HG02970 (cell line): Measurements from ENCODE around the gene TBX10.
"Not testable (repeated sequence)": the region's sequence is repeated elsewhere in the genome, so short reads cannot be mapped to it uniquely, and the experiment has no call there.

Source experiments
- ATAC-seq: cut with Tn5 transposase; IDR thresholded peaks from one replicate; pipeline ENCODE4 v1.9.1; 2021; ENCODE audit warnings: mild to moderate bottlenecking, moderate library complexity, moderate number of reproducible peaks; ENCODE audit not compliant: unreplicated experiment, low FRiP score

Gene TBX10

DNA sequence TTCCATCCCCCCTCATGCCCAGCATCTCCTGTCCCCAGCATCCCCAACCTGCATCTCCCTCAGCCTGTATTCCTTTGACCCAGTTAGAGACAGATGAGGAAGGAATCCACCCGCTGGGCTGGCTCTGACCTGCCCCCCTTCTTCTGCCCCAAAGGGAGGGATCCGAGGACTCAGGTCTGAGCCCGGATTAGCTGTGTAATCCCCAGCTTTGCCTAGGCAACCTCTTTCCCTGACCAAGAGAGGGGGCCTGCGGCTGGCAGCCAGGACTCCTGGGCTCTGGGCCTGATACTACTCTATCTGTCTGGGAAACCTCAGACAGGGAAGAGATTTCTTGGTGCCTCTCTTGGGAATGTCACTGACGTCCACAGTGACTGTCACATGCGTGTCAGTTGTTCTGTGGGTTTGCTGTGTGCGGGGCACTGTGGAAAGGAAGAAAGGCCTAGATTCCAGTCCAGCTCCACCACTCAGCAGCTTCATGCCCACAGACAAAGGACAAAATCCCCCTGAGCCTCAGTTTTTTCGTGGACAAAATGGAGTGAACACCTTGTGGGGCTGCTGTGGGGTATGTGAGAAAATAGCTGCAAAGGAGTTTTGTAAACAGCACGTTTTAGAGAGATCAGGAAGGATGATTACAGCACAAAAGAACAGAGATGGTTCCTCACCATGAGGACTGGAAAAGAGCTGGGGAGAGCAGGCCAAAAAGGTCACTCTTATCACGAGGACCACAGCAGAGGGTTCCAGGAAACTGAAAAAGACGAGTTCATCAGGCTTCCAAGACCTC, 34.1 kb downstream of the TBX10 start:
- ATAC-seq: no peak

DNA sequence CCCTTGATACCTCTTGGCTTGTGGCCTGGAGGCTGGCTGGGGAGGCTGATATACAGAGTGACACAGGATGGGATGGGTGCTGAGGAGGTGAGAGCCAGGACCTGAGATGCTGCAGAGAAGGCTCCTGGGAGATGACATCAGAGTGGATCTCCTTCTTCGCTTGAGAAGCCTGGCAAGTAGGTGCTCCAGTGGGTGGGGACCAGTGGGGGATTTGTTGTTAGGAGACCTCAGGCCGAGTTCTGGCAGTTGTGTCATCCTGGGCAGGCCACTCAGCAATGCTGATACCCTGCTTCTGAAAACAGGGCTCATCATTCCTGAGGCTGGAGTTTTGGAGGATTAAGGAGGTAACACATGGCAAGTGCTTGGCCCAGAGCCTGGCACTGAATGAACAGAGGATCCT, 34.7 kb downstream of the TBX10 start:
- no peak for ATAC-seq

DNA sequence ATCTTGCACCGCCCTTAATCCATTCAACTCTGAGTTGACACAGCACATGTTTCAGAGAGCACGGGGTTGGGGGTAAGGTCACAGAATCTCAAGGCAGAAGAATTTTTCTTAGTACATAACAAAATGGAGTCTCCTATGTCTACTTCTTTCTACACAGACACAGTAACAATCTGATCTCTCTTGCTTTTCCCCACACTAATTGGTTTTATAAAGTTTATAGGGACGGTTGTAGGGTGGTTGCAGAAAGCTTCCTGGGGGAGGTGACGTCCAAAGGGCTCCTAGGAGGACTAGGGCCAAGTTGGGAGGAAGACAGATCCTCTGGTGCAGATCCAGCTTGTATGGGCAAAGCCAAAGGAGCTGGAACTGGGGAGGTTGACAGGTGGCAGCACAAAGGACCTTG, 35.4 kb downstream of the TBX10 start:
- ATAC-seq: not testable (repeated sequence)

DNA sequence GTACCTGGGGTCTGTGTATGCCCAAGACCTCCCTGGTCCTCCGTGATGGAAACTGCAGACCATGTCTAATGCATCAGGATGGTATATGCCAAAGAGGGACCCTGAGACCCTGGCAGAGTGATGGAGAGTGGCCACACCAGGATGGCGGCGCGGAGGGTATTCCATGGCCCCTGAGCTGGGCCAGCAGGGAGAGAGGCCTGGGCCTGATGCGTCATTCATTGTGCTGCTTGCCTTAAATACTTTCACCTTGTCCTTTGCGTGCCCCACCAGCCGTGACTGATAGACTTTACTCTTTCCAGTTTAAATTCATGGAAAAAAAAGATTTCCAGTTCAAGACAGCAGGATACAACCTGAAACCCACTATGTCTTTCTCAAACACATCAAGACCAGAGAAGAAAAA, 38.5 kb downstream of the TBX10 start:
- ATAC-seq: no peak

DNA sequence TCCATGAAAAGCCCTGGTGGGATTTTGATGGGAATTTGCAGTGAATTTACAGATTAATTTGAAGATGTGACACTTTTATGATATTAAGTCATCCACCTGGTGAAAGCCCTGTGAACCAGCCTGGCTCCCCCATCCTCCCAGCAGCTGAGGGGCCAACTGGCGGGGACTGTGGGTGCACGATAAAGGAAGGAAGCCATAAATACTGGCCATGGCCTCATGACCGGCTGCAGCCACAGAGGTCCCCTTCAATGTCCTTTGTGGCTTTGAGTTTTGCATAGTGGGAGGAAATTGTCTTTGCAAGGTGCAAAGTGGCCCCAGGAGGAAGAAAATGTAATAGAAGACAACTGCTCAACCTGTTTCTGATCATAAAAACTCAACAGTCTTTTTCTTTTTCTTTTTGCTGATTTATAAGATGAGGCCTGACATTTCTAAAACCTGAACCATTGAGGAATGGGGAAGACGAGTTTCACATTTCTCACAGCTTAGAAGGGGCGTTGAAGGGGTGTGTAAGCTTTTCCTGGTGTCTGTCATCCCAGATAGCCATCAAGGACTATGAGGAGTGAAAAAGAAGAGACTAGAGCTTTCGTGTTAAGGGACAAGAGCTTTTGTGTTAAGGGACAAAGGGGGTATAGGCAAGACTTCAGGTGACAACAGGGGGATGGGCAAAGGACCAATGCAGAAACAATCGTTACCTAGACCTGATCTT, 39.1 kb downstream of the TBX10 start:
- ATAC-seq: no peak

DNA sequence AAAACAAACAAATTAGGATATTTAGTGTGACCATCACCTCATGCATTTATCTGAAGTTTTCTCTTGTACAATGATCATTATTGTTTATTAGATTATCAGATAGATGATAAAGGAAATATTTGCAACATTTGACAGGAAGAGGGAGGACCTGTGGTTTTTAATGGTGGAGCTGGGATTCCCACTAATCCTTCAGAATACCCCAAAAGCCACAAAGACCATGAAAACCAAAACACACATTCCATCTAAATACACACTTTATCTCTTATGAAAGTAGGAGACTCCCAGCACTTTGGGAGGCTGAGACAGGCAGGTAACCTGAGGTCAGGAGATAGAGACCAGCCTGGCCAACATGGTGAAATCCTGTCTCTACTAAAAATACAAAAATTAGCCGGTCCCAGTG, 40.4 kb downstream of the TBX10 start:
- ATAC-seq: no peak

DNA sequence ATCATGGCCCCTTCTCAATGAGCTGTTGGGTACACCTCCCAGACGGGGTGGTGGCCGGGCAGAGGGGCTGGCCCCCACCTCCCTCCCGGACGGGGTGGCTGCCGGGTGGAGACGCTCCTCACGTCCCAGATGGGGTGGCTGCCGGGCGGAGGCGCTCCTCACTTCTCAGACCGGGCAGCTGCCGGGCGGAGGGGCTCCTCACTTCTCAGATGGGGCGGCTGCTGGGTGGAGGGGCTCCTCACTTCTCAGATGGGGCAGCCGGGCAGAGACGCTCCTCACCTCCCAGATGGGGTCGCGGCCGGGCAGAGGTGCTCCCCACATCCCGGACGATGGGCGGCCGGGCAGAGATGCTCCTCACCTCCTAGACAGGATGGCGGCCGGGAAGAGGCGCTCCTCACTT, 41.6 kb downstream of the TBX10 start:
- not testable (repeated sequence) for ATAC-seq

DNA sequence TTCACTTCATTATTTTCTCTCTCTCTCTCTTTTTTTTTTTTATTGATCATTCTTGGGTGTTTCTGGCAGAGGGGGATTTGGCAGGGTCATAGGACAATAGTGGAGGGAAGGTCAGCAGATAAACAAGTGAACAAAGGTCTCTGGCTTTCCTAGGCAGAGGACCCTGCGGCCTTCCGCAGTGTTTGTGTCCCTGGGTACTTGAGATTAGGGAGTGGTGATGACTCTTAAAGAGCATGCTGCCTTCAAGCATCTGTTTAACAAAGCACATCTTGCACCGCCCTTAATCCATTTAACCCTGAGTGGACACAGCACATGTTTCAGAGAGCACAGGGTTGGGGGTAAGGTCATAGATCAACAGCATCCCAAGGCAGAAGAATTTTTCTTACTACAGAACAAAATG, 42.1 kb downstream of the TBX10 start:
- ATAC-seq: not testable (repeated sequence)

DNA sequence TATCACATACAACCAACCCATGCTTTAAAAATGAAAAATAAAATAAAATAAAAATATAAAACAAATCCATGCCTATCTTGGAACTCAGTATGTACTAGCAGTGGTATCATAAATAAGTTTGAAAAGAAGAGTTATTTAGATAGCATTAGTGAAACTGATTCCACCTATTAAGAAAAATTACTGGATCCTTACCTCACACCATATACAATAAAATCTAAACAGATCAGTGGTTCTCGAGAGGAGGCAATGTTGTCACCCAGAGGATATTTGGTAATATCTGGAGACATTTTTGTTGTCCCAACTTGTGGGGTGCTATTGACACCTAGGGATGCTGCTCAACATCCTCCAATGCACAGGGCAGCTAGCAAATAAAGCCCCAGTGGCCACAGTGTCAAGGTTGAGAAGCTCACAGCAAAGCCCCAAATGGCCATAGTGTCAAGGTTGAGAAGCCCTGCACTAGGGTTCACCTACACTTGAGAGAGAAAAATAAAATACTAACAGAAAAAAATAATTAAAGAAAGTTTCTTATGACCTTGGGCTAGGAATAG, 42.7 kb downstream of the TBX10 start:
- ATAC-seq: no peak

DNA sequence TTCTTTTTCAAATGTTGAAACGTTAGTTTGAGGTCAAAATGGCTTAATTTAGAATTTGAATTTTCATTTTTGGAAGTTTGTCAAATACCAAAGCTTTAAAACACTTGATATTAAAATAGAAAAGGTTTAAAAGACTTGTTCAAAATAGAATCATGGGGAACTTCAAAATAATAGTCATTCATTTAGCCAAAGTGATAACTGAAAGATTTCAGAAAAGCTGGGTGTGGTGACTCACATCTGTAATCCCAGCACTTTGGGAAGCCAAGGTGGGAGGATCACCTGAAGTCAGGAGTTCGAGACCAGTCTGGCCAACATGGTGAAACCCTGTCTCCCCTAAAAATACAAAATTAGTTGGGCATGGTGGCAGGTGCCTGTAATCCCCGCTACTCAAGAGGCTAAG, 45.1 kb downstream of the TBX10 start:
- ATAC-seq: no peak

DNA sequence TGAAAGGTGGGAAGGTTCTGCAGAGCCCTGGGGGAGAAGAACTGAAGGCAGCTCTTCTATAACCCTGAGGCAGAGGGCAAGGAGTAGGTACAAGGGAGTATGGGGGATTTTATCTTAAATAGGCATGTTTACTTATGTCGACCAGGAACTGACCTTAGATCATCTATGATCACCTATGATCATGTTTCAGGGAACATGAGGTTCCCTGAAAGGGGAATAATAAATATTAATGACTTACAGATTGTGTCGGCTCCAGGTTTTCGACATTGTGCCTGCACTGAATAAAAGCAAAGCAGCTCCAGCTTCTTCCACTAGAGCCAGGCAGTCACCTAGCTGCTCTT, 46.0 kb downstream of the TBX10 start:
- ATAC-seq: no peak

DNA sequence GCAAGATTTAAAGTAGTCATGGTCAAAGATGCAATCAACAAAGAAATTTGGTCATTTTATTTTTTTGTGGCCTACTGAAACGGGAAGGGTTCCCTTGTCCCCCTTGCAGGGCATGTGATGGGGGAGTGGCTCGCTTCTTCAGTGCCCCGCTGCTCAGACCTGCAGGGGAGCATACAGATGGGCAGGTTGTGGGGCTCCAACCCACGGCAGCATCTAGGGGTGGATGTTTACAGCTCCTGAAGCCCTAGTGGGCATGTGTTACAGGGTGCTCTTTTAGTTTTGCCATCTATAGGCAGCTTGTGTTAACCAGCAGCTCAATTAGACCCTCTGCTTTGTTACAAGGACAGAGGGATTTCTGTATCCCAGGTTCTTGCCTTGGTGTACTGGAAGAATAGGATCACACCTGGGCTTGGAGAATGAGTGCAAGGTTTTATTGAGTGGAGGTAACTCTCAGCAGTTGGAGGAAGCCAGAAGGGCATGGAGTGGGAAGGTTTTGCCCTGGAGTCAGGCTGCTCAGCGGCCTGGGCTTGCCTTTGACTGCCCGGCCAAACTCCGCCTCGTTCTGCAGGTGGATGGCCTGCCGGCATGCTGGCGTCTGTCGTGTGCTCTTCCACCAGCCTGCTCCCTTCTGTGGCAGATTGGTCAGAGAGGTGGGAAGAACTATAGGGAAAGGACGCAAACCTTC, 46.5 kb downstream of the TBX10 start:
- no peak for ATAC-seq

DNA sequence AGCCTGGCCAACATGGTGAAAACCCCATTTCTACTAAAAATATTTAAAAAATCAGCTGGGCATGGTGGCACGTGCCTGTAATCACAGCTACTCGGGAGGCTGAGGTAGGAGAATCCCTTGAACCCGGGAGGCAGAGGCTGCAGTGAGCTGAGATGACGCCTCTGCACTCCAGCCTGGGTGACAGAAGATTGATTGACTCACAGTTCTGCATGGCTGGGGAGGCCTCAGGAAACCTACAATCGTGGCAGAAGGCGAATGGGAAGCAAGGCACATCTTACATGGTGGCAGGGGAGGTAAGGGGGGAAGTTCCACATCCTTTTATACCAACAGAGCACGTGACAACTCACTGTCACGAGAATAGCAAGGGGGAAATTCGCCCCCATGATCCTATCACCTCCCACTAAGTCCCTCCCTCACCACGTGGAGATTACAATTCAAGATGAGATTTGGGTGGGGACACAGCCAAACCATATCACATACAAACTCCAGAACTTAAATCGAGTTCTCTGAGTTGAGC, 50.6 kb downstream of the TBX10 start:
- ATAC-seq: not testable (repeated sequence)

DNA sequence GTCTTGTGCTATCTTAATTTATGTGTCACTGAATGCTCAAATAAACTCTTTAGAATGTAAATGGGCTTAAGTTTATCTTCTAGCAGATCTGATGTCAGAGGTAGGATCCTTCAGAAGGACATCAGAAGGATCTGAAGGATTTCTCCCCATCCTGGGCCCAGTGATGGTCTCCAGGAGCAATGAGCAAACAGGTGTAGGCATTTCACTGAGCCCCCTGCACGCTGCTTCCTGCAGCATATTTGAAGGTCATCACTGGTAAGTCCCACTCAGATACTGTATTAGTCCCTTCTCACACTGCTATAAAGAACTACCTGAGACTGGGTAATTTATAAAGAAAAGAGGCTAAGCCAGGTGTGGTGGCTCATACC, 51.4 kb downstream of the TBX10 start:
- peak; percentile 13 for ATAC-seq

DNA sequence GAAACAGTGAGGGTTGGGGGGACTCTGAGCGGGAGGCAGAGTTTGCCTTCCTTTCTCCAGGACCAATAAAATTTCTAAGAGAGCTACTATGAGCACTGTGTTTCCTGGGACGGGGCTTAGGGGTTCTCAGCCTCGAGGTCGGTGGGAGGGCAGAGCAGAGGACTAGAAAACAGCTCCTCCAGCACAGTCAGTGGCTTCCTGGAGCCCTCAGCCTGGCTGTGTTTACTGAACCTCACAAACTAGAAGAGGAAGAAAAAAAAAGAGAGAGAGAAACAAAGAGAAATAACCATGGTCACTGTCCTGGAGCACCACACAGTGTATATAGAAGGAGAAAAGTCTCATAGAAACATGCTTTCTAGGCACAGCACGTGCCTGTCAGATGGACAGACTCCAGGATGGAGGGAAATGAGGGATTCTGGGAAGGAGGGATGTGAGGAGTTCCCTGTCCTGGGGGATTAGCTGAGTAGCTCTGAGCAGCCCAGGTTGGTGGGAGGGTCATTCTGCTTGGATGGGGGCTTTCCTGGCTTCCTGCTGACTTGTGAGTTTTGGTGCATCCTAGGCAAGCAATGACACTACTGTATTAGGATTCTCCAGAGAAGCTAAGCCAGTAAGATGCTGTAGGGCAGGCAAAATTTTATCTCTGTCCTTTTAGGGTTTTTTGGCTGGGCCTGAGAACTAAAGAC, 52.9 kb downstream of the TBX10 start:
- no peak for ATAC-seq

DNA sequence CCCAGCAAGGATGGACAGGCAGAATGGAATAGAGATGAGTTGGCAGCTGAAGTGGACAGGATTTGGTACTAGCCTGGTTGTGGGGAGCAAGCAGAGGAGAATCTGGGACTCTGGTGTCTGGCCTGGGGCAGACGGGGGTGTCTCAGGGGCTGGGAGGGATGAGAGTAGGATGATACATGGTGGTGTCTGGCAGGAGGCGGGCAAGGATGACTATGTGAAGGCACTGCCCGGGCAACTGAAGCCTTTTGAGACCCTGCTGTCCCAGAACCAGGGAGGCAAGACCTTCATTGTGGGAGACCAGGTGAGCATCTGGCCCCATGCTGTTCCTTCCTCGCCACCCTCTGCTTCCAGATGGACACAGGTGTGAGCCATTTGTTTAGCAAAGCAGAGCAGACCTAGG, 53.7 kb downstream of the TBX10 start:
- ATAC-seq: no peak

DNA sequence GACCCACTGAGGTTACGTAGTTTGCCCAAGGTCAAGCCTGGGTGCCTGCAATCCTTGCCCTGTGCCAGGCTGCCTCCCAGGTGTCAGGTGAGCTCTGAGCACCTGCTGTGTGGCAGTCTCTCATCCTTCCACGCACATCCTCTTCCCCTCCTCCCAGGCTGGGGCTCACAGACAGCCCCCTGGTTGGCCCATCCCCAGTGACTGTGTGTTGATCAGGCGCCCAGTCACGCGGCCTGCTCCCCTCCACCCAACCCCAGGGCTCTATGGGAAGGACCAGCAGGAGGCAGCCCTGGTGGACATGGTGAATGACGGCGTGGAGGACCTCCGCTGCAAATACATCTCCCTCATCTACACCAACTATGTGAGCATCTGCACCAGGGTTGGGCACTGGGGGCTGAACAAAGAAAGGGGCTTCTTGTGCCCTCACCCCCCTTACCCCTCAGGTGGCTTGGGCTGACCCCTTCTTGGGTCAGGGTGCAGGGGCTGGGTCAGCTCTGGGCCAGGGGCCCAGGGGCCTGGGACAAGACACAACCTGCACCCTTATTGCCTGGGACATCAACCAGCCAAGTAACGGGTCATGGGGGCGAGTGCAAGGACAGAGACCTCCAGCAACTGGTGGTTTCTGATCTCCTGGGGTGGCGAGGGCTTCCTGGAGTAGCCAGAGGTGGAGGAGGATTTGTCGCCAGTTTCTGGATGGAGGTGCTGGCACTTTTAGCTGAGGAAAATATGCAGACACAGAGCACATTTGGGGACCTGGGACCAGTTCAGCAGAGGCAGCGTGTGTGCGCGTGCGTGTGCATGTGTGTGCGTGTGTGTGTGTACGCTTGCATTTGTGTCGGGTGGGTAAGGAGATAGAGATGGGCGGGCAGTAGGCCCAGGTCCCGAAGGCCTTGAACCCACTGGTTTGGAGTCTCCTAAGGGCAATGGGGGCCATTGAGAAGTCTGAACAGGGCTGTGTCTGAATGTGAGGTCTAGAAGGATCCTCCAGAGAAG, 54.4 kb downstream of the TBX10 start:
- no peak for ATAC-seq

DNA sequence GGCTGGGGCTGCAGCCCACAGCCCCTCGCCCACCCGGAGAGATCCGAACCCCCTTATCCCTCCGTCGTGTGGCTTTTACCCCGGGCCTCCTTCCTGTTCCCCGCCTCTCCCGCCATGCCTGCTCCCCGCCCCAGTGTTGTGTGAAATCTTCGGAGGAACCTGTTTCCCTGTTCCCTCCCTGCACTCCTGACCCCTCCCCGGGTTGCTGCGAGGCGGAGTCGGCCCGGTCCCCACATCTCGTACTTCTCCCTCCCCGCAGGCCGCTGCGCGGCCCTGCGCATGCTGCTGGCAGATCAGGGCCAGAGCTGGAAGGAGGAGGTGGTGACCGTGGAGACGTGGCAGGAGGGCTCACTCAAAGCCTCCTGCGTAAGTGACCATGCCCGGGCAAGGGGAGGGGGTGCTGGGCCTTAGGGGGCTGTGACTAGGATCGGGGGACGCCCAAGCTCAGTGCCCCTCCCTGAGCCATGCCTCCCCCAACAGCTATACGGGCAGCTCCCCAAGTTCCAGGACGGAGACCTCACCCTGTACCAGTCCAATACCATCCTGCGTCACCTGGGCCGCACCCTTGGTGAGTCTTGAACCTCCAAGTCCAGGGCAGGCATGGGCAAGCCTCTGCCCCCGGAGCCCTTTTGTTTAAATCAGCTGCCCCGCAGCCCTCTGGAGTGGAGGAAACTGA, 55.2 kb downstream of the TBX10 start:
- ATAC-seq: no peak
